Cerebellar nuclear complex (tissue), 1 donor: ENCODE measurements around the gene KAZALD1.

ENCODE experiments used
- DNase-seq, 2 experiments: peaks; one replicate each; lab custom pipeline; 2025; lab: John Stamatoyannopoulos, UW

The KAZALD1 gene

DNA sequence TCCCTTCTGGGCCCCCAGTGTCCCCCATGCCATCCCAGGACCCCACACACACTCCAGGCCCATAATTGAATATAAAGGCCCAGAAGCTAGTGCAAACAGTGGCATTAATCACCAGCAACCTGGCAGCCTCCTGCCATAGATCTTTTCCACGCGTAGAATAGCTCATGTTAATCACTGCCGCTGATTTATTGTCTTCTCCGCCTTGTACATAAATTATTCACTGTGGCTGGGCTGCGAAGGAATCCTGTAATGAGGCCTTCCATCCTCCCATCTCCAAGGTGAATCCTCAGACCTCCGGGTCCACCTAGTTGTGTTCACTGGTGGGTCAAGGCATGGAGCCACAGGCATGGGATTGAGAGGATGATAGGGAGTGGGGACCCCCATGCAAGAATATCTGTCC is 33.2 kb downstream of the KAZALD1 start:
- DNase-seq, result no peak

DNA sequence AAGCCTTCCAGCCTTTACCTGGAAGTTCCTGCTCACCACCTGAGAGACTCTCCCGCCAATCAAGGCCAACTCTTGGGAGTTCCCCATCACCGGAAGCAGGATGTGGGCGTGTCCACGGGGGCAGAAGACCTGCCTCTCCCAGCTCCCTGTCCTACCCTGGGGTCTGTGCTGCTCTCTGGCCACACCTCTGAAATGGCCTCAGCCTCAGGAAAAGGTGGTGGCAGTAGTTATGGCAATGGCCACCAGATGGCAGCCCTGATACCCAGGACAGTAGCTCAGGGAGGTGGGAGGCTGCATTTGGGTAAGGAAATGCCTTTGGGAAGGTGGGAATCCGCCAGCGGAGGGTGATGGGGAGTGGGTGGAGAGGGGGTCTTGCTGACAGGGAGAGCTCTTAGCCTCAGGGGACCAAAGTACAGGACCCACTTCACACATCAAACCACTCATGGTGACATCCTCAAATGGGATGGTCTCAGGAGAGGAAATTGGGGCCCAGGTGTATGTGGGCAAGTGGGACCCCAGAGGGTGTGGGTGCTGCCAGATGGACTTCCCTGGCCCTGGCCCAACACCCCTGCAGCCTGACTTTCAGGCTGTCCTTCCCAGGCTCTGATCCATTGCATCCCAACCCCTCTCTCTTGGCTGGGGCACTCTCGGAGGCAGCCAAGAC is 33.9 kb downstream of the KAZALD1 start:
- DNase-seq, result no peak

DNA sequence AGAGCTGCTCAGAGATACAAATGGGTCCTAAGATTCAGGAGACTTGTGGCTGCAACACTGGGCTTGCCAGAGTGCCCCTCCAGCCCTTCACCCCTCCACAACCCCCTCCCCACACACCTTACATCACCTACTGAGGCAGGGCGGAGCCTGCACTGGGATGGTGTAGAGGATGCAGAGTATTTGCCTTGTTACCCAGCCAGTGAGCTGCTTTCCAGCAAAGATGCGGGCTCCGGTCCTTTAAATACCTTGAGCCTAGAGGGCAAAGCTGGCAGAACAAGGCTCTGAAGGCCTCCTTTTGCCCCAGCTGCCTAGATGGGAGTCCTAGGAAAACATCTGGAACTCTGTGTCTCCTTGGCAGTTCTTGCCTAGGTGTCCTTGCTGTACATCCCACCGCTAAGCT is 34.6 kb downstream of the KAZALD1 start:
- DNase-seq, result no peak

DNA sequence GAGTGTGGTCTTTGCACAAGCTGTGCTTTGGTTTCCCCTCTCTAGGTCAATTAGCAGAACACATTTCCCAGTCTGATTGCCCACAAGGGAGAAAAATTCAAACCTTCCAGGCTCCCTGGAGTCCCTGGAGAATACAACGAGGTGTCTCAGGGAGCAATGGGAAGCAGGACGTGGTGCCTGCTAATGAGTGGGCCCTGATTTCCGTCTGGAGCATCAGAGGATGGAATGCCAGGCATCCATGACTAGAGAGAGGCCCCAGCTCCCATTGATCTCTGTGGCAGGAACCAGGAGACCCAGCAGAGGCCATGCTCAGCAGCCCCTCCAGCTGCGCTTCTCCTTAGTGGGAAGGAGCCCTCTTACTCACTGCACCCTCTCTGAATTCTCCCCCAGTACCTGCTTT is 36.1 kb downstream of the KAZALD1 start:
- no peak for DNase-seq

DNA sequence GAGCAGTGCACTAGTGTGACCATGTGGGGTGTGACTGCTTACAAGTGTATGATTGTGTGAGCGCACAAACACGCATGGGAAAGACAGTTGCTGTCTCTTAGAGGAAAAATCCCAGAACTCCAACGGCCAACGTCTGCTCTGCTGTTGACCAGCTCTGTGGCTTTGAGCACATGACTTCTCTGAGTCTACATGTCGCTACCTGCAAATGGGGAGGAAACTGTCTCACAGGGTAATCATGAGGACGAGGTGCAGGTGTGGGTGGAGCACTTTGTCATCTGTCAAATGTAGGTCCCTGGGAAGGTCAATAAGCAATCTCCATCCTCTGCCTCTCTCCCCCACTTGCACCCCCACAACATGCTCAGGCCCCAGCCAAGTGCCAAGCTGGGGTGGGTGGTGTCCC is 38.1 kb downstream of the KAZALD1 start:
- no peak for DNase-seq

DNA sequence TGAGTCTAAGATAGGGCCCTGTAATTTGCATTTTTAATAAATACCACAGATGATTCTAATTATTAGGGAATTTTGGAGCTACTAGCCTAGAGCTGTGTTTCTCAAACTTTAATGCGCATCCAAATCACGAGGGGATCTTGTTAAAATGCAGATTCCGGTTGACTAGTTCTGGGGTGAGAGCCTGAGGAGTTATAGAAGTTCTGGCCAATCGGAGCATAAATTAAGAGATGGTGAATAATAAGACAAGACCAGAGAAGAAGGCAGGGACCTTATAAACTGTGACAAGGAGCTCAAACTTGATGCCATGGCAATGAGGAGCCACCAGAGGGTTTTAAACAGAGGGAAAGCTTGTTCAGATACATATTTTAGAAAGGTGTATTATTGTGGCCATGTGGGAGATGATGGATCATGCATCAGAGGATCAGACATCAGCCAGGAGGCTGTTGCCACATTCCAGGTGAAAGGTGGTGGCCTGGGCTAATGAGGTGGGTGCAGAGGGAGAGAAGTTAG is 39.6 kb downstream of the KAZALD1 start:
- DNase-seq, result no peak

DNA sequence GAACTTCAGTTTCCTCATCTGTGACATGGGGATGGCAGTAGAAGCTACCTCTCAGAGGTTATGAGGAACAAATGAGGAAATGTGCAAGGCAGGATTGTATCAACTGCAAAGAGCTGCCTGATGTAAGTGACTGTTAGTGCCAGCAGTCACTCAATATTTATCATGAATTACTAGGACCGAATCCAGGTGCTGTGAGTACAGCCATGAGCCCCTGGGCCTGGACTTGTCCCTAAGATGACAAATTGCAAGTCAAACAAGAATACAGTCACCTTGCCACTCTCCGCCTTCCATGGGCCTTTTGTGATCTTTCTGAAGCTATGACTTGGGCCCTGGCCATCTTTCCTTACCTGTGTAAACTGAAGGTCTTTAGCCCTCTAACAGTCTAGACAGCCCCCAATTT is 41.6 kb downstream of the KAZALD1 start:
- no peak for DNase-seq

DNA sequence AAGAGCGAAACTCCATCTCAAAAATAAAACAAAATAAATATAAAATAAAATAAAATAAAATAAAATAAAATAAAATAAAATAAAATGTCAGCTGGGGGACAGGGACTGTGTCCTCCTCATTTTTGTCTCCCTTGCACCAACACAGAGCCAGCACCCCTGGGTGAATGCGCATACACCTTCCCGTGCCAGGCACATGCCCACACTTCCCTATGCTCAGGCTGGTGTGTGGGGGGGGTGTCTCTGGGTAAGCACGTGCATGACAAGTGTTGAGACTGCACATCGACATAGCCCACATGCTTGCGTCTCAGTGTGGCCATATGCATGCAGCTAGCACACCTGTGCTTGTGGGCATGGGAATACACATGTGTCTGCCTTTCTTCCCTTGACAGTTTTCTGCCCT is 44.6 kb downstream of the KAZALD1 start:
- DNase-seq, result no peak

DNA sequence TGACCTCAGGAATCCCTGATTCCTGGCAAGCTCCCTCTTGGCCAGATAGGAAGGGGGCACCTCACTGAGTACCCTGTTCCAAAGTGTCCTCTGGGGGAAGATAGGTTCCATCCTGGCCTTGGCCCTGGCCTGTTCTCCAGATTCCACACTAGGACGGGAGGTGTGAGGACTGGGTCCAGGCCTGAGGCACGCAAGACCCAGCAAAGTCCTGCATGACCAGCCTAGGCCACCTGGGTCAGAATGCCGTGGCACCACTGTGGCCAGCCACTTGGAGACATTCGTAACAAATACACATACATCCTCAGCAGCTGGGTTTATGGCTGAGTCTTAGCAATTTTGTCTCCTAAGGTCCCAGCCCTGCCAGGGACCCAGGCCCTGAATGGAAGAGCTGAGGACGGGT is 46.0 kb downstream of the KAZALD1 start:
- DNase-seq, result no peak

DNA sequence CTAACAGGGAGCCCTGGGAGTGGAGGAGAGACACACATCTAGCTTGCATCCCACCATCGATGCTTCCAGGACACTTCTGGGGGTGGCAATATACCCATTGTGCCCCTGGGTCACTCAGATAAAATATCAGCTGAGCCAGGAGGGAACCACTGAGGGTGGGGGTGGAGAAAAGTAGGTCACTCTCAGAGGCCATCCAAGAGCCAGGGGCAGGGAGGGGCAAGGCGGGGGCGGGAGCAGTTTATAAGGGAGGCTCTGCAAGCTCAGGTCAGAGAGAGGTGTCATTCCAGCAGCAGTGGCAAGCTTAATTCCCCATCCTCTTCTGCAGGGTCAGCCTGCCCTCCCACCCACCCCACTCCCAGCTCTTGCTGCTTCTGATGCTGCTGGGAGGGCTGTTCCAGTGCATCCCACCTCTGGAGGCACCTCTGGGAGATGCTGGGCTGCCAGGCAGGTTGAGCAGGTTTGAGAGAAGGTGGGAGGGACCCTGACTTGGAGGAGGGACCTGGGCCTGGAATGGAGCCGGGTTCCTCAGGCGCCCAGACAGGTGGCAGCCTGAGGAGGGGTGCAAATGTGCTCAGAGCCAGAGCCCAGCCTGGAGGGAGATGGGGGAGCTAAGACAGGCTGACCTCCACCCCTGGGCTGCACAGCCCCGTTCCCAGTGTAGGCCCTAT is 49.2 kb downstream of the KAZALD1 start:
- no peak for DNase-seq

DNA sequence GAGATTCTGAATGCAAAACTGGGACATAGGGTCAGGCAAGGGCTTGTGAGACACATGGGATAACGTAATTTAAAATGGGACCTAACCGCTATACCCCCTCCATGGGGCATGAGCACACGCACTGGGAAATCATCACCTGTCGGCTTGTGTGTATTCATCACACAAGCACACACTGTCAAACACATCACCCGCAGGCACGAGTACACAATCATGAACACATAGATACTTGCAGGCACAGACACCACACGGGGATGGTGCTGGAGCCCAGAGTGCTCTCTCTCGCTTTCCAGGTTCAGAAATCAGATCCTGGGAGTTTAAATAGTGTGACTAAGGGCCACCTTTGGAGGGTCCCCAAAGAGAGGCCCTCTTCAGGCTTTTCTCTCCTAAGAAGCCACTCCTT is 49.8 kb downstream of the KAZALD1 start:
- no peak for DNase-seq

DNA sequence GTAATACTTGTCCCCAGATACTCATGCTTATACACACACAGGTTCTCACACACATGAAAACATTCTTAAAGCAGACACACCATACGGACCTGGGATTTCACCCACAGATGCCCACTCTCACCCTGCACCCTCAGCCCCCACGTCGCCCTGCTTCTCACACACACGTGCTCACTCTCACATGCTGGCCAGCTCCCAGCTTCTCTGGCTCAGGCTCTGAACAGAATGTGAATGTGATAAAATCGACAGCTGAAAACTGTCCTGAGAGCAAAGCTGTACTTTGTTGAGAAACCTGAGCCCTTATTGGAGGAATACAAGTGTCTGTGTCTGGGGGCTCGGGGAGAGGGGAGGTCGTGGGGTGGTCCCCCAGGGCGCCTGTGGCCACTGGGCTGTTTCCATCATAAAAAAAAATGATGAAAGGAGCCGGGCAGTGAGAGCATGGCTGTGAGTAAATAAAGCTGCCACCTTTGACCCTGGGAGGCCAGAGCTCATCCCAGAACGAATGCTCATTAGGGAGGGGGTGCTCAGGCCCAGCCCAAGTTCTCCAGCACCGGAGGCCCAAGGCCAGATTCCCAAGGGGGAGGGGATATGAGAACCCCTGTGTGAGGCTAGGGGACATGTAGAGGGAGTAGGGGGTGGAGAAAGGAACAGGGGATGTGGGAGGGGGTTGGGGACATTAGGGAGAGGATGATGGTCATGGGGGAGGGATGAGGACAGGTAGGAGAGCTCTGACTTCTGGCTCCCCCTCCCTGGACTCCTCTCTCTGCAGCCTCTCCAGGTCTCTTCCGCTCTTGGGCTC is 51.2 kb downstream of the KAZALD1 start:
- no peak for DNase-seq

DNA sequence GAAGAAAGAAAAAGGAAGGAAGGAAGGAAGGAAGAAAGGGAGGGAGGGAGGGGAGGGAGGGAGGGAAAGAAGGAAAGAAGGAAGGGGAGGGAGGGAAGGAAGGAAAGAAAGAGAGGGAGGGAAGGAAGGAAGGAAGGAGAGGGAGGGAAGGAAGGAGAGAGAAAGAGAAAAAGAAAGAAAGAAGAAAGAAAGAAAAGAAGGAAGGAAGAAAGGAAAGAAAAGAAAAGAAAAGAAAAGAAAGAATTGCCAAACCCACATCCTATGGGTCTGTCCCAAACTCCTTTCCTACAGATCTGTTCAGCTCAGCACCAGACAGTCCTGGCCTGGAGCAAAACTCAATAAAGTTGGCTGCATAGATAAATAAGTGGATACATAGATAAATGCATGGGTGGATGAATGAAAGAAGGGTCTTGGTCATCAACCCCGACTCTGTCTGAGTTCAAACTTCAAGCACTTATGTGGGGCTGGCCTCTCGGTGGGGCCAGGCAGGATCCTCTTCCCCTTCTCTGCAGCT is 52.2 kb downstream of the KAZALD1 start:
- no peak for DNase-seq

DNA sequence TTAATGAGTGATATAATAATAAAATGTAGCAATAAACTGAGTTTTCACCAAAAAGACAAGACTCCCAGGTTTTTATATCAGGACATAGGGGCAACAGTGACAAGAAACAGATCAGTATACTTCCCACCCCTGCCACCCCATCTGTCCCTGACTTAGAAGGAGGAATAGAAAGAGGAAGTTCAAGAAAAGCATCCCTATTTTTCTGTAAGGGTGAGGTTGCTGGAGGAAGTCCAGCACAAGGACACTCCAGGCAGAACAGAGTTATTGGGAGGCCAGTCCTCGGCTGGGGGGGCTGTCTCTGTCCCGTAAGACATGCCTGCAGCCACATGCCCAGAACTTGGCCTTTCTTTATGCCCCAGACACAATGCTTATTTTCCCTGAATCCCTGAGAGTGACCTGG is 52.9 kb downstream of the KAZALD1 start:
- no peak for DNase-seq
